ENCODE results near the gene COX14.

GRCh38 chr12:50069069-50069468, 43.0 kb upstream of the COX14 start:
- no peak for TF ChIP-seq CTCF (IDR thresholded peaks at IDR 0.05; ENCODE audit: low read depth, low read length)
- TF ChIP-seq POLR2A (IDR thresholded peaks at IDR 0.05; ENCODE audit: extremely low read depth, insufficient read length), result no peak
- TF ChIP-seq MAX (IDR thresholded peaks at IDR 0.05; ENCODE audit: low read depth, low read length), result no peak
- TF ChIP-seq MYC (IDR thresholded peaks at IDR 0.05; ENCODE audit: low read depth, low read length), result no peak

All from NB4 (cell line).